NCI-H2029 (cell line): ENCODE measurements around the gene CNDP2.
"Not testable (repeated sequence)": the region's sequence is repeated elsewhere in the genome, so short reads cannot be mapped to it uniquely, and the experiment has no call there.

Source experiments
- DNase-seq: peaks from one replicate; lab custom pipeline; 2025; lab: John Stamatoyannopoulos, UW

CNDP2 gene

DNA sequence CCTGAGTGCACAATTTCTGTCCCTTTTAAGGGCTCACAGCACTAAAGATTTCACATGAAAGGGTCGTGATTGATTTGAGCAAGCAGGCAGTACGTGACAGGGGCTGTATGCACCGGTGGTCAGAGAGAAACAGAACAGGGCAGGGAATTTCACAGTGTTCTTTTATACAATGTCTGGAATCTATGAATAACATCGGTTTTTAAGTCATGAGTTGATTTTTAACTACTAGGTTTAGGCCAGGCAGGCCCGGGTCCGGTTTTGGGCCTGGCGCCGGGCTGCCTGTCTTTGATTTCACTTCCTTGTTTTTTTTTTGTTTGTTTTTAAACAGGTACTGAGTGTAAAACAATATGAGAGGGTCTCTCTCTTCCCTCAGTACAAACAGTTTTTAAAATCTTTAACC, 4.6 kb downstream of the CNDP2 start:
- DNase-seq: not testable (repeated sequence)

DNA sequence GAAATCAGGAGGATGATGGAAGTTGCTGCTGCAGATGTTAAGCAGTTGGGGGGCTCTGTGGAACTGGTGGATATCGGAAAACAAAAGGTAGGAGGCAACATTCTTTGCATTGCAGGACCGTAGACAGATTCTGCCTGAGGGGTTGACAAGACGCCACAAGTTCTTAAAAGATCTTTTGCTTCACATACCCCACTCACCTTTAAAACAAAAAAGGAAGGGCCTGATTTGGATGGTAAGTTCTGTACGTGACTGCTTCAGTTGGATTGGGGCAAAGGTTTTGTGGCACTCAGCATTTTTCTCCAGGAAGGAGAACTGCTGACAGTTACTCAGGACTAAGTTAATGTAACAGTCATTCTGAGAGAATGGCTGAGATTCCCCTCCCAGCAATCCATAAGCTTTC, 5.2 kb downstream of the CNDP2 start:
- DNase-seq: no peak

DNA sequence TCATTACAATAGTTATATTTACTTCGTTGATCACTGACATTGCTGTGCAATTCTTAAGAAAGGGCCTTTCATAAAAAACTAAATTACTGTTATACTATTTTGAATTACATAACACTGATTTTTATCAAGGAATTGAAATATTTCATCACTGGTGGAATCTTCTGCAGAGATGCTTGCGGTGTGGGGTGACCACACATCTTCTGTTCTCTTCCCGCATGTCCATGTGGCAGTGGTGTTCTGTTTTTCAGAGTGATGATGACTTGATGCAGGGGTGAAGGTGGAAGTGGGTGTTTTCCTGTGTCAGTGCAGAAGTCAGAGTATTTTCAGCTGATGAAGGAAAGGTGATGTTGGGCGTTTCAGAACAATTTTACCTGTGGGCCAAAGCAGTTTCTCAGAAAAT, 7.0 kb downstream of the CNDP2 start:
- no peak for DNase-seq

DNA sequence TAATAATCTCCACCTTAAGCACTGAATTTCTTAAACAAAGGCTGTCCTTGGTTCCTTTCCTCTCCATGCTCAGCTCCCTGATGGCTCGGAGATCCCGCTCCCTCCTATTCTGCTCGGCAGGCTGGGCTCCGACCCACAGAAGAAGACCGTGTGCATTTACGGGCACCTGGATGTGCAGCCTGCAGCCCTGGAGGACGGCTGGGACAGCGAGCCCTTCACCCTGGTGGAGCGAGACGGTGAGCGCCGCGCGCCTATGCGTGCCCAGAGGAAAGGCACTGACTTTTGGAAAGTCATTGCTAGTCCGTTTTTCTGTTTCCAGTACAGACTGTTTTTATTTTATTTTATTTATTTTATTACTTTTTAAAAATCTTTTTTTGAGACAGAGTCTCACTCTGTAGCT, 9.6 kb downstream of the CNDP2 start:
- no peak for DNase-seq

DNA sequence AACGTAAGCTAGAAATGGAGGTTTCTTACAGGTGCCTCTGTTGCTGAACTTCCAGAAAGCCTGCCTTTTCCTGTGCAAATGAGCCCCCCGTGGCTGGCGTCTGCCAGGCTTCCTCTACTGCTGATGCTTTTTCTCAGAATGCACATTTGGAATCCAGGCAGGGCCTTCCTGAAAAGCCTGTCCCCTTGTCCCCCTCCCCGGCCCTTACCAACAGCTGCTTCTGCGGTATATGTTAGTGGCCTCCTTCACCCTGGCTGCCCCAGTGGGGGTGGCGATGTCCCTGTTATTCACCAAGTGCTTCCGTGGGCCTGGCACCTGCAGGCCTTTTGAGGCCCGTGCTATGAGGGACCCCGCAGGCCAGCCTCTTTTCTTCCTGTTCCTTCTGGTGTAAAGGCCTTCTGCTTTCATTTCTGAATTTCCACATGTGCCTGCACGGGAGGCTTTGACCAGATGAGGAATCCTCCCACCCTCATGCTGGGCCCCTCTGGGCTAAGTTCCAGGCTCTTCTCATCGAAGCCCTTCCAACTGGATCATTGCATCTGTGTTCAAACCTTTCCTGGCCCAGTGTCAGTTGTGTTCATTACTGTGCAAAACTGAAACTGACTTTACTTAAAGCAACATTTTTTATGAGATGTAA, 10.4 kb downstream of the CNDP2 start:
- no peak for DNase-seq

DNA sequence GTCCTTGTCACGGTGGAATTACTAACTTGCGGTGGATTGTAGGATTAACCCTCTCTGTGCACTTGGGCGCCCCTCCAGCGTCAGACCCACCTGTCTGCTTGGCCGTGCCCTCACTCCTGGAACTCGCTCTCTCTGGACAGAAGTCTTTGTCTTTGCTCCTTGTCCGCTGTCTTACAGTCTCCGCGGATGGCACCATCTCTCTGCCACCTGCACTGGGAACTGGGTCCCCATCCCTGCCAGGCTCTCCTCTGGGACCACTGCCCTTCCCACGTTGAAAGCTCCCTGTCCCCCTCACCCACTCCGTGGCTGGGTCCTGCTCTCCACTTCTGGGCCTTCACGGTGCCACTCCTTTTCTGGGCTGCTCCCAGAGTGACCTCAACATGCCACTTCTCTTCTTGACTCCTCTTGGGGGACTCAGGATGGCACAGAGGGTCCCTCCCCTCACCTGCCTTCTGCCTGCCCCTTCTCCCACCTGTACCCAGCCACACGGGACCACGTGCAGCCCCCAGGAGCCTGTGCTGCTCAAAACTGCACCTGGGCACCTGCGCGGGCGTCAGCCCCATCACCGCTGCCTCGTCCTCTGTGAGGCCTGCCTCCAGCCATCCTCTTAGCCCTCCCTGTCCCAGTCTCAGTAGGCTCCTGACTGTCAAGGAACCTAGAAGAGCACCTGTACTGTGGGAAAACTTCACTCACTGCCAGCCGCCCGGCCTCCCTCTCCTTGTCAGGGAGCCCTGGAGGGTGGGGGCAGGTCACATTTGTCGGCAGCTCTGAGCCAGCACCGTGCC, 11.1 kb downstream of the CNDP2 start:
- DNase-seq: no peak

DNA sequence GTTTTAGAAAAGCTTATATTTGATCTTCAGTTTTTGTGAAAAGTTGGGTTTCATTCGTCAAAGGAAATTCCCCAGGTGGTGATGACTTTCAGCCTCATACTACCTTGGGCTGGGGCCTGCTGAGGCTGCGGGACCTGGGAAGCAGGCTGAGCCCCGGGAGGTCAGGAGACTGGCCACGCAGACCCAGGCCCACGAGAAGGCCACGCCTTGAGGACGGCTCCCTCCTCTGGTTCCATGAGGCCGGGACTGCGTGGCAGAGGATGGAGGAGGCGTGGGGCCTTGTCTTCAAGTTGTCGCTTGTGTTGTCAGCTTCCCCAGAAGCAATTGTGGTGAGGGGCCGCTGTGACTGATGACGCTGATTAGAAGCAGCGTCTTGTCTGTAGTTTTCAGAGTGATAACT, 11.8 kb downstream of the CNDP2 start:
- DNase-seq: no peak

DNA sequence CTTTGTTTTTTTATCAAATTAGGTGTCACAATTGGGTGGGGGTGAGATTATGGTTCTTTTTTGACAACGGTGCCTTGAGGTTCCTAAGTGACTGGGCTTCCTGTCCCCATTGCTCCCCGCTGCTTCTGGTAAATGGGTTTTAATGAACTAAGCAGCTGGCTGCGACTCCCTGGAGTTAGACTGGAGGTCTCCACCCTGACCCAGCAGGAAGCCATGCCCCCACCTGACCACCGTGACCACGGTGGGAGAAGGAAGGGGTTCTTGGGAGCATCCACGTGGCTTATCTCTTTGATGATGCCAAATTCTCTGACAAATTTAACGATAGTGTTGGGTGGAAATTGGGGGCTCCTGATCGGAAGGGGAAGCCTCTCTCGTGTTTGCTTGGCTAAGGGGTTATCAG, 12.2 kb downstream of the CNDP2 start:
- no peak for DNase-seq

DNA sequence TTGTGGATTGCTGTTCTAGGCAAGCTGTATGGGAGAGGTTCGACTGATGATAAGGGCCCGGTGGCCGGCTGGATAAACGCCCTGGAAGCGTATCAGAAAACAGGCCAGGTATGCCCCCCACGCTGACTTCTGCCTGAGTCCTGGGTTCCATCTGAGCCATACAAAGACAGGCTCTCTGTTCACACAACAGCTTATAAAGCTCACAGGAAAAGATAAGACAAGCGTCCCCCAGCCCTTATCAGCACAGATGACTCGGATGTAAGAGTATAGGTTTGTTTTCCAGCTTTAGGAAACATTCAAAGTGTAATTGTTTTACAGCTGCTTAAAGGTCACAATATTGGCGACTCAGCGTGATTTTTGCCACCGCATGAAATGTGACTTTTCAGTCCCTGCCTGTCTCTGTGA, 12.7 kb downstream of the CNDP2 start:
- no peak for DNase-seq

DNA sequence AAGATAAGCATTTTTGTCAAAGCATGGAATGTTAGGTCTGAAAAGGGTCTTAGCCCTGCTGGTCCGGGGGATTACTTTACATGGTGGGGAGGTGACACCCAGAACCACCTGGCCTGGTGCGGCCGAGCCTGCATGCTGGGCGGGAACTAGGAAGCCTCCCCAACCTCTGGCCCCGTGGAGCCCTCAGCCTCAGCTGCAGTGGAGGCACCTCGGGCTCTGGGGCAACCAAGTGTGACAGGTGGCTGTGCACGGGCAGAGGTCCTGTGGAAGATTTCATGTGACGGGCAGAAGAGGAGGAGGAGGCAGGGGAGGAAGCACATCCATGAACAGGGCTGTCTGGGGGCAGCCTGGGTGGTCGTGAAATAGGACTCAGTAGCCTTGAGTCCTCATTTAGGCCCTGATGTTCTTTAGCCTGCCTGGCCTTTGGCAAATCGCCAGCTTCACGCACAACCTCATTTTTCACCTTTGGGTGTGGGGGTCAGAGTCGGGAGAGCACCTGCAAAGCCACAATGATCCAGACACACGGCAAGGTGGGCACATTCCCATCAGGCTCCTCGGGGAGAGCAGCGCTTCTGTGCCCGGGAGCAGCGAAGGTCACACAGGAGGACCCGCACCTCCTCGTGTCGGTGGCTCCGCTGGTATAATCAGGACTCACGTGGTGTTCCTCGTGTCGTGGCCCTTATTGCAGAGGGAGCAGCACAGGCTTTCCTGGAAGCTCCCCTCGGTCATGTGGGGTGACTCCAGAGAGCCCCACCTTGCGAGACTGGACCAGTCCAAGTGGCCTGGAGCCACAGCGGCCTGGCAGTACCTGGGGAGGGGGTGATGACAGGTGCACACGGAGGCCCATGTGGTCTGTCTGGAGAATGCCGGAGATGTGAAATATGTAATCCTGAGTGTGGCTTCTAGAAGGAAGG, 13.9 kb downstream of the CNDP2 start:
- DNase-seq: no peak

DNA sequence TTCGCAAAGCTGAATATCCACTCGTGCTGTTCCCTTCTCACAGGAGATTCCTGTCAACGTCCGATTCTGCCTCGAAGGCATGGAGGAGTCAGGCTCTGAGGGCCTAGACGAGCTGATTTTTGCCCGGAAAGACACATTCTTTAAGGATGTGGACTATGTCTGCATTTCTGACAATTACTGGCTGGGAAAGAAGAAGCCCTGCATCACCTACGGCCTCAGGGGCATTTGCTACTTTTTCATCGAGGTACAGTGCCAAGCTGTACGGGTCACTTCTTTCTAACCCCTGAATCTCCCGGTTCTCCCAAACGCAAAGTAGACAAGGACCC, 14.6 kb downstream of the CNDP2 start:
- DNase-seq: no peak

DNA sequence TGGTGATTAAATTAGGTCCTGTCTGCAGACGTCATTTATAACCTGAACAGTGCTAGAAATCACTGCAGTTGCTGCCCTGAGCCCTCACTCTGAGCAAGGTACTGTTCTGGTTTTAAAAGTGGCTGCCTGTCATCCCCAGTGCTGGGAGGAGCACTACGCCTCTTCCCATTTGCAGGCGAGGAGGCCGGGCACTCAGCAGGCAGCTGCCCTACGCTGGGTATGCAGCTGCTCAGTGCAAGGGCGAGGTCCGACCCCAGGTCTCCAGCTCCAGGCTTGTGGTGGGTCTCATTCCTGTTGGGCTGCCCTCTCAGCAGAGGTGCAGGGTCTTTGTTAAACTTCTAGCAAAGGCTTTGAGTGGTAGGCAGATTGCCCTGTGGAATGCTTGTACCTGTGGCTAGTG, 15.7 kb downstream of the CNDP2 start:
- DNase-seq: no peak

DNA sequence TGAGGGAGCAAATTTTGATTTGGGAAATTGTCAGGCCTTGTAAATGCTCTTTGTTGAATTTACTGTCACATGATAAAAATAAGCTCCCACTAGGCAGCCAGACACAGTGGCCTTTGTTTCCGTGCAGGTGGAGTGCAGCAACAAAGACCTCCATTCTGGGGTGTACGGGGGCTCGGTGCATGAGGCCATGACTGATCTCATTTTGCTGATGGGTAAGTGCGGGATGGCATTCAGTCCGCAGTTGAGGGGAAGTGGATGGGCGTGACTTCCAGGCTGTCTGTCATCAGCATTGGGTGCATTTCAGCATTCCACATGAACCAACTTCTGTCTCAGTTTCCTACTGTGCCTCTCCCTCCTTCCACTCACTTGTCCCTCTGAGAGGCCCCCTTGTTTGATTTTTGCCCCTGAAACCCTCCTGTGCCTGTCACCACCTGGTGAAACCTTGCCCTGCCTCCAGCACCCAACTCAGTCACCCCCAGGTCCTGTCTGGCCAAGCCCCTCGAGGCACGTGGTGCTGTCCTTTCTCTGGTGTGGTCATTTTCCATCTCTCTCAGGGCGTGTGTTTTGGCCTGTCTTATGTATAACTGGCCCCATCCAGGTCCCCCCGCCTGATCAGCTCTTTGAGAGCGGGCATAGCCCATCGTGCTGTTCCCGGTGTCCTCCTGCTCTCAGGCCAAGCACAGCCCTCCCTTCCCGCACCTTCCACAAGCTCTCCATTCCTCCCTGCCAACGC, 16.3 kb downstream of the CNDP2 start:
- no peak for DNase-seq

DNA sequence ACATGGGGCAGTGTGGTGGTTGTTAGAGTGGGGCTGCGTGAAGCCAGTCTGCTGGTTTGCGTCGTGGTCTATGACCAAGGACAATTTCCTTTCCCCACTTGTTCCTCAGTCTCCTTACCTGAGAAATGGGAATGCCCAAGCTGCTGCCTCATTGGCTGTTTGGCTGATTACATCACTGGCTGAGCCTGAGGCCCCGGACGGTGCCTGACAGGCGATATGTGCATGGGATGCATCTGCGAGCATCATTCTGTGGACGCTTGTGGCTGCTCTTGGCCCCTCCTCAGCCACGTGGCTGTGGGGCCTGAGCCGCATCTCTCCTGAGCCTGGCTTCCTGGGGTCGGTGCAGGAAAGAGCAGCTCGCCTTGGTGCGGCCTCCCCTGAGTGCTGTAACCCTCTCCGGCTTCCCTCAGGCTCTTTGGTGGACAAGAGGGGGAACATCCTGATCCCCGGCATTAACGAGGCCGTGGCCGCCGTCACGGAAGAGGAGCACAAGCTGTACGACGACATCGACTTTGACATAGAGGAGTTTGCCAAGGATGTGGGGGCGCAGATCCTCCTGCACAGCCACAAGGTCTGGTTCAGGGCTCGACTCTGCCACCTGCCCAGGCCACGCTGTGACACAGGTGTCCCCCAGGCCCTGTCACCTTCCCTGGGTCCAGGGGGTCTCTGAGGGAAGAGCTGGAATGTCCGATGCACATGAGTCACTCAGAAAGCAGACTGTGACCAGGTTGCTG, 17.2 kb downstream of the CNDP2 start:
- DNase-seq: no peak

DNA sequence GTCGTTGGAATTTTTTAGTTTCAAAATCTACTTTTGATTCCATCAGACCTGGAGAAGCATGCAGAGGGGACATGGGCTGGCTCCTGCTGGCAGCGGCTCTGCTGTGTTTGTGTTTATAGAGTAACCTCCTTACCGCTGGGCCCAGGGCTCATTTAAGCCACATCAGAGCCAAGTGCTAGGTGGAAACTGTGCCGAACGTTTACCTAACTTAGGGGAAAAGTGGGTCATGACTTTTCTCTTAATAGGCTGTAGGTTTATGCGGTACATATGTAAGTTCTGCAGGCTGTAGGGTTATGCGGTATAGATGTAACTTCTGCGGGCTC, 17.7 kb downstream of the CNDP2 start:
- DNase-seq: no peak

DNA sequence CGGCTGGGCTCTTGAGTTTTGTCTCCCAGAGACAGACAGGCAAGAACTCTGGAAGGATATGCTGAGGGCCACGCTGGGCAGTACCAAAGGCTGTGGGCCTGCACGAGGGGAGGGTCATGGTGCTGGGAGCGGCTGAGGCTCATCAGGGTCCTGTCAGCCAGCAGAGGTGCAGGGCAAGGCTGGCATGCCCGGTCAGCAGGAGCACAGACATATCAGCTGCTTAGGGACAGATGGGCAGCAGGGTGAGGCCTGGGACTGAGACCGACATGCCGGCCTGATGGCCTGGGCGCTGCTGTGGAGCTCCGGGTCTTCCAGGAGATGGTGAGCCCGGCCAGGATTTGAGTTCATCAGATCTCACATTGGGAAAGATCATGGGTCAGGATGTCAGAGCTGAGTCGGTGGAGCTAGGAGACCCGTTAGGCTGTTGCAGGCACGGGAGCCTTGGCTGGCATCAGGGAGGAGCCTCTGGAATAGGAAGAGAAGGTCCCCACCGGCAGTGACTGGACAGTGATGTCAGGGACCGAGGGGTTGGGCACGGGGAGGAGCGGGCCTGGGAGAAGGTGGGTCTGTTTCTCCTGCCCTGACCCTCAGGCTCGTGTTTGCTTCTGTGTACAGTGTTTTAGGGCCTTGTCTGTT, 18.8 kb downstream of the CNDP2 start:
- DNase-seq: no peak

DNA sequence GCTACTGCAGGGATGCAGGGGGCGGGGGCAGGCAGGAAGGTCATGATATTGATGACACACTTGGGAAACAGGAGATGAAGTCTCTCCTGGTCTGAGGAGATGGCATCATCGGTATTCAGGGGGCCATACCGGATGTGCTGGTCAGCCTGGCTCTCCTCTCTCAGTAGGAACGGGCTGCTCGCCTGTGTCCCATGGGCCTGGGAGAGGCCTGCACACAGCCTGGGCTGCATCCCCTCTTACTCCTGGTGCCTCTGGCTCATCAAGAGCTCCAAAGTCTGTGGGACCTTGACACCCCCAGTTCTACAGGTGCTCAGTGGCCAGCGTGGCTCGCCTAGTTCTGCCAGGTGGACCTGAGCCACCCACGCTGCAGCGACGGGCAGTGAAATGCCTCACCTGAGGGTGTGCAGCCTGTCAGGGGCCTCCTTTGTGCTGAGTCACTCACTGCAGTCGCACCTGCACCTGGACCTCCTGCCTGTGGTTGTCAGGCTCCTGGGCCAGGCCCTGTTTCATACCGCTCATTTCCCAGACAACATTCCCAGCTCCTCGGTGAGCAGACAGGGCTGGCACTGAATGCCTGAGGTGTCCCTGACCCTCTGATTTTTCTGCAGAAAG, 19.6 kb downstream of the CNDP2 start:
- no peak for DNase-seq

DNA sequence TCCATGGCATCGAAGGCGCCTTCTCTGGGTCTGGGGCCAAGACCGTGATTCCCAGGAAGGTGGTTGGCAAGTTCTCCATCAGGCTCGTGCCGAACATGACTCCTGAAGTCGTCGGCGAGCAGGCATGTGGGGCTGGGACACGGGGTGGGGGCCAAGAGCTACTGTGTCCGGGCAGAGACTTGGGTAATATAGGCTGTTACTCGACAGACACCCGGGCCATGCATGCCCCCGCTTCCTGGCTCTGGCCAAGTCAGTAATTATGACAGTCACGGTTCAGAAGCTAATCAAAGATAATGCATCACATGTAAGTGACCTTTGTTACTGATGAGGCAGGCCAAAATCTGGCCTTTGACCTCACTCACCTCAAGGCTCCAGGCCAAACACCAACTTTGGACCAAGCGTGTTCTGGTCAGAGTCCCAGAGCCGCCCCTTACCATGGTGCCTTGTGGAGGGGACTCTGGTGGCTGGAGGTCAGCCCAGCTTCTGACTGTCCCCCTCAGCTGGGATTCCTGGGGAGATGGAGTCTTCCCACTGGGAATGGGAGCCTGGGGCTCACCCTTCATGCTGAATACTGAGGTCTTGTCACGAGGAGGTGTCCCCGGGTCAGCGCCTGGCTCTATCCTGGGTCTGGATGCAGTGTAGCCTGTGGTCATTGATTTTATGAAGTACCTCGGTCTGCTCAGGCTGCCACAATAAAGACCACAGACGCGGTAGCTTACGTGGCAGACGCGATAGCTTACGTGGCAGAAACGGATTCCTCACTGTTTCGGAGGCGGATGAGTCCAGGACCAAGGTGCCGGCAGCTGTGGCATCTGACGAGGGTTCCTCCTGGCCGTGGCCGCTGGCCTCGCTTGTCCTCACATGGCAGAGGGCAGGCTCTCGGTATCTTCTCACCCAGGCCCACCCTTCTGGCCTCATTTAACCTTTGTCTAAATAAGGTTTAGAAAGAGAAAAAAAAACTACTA, 20.4 kb downstream of the CNDP2 start:
- no peak for DNase-seq

DNA sequence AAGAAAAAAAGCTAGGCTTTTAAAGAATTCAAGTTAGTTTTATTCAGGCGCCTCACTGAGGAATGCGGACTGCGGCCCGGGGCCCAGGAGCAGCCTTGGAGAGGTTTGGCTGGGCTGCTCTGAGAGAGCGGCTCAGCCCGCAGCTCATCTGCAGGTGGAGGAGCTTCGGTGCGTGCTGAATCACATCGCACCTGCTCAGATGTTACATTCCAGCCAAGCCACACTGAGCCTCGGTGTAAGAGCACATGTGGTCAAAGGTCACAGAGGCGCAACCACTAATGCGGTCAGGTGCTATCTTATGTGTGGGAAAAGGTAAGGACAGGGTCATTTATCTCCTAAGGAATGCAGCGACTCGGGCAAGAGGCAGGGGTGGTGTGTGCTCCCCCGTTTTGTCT, 21.1 kb downstream of the CNDP2 start:
- no peak for DNase-seq
